Measurements from ENCODE around the gene LPO.

LPO gene

DNA sequence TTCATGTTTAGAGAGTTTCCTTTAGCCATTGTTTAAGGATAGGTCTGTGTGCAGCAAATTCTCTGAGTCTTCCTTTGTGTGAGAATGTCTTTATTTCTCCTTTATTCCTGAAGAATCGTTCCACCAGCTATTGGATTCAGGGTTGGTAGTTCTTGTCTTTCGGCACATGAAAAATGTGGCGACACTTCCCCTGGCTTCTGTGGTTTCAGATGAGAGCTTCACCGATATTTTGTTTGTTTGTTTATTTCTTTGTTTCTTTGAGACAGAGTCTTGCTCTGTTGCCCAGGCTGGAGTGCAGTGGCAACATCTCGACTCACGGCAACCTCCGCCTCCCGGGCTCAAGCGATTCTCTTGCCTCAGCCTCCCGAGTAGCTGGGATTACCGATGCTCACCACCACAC lies 23.8 kb downstream of the LPO start:
- no peak for DNase-seq (ENCODE audit: low read depth, low spot score)

DNA sequence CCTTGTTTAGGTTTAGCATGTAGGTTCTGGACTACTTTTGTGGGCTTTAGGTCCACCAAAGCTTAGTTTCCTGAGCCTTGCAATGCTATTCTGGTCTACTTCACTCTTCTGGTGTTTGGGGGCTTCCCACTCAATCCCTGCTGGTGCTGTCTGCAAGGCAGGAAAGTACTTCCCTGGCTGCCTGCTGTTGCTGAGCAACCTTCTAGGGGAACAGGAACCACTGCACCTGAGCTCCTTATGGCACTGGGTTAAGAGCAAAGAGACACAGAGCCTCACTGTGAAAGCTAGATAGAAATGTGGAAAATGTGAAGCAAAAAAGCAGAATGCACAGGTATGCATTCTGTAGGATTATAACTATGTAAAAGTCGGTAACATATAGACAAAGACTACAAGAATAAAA lies 25.4 kb downstream of the LPO start:
- no peak for DNase-seq (ENCODE audit: low read depth, low spot score)

DNA sequence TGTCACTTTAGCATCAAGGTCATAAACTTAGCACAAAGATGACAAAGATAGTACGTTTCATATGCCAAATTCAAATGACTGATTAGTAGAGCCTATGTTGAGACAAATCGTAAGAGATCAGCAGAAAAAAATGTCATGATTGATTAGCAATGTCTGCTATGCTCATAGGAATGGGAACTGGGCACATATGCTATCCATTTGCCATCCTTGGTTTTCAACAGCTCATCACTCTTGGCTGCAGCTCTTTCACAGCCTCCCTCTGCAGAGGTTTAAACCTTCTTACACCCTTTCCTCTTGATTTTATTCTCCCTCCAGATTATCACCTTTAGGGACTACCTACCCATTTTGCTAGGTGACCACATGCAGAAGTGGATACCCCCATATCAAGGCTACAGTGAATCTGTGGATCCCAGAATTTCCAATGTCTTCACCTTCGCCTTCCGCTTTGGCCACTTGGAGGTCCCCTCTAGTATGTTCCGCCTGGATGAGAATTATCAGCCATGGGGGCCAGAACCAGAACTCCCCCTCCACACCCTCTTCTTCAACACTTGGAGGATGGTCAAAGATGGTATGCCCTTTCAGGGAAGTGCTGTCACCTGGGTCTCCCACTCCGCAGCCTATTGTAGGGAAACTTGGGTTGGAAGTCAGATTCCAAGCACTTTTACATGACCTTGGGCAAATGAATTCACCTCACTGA lies 26.2 kb downstream of the LPO start:
- DNase-seq (ENCODE audit: low read depth, low spot score): no peak

DNA sequence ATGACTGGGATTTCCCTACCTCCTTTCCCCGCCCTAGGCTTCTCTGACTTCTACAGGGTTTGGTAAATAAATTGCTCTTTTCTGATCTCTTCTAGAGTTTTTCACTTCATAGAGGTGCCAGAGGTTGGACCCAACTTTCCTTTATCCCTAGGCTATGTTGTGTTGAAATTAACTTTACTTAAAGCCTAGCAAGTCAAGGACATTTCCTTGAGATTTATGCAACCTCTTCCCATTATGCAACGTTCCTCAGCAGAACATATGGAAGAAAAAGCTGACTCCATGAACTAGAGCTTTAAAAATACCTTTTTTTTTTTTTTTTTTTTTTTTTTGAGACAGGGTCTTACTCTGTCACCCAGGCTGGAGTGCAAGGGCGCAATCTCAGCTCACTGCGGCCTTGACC lies 26.9 kb downstream of the LPO start:
- no peak for DNase-seq (ENCODE audit: low read depth, low spot score)

GRCh38 chr17:58265902-58266875 lies 27.8 kb downstream of the LPO start:
- DNase-seq (ENCODE audit: low read depth, low spot score): no peak

DNA sequence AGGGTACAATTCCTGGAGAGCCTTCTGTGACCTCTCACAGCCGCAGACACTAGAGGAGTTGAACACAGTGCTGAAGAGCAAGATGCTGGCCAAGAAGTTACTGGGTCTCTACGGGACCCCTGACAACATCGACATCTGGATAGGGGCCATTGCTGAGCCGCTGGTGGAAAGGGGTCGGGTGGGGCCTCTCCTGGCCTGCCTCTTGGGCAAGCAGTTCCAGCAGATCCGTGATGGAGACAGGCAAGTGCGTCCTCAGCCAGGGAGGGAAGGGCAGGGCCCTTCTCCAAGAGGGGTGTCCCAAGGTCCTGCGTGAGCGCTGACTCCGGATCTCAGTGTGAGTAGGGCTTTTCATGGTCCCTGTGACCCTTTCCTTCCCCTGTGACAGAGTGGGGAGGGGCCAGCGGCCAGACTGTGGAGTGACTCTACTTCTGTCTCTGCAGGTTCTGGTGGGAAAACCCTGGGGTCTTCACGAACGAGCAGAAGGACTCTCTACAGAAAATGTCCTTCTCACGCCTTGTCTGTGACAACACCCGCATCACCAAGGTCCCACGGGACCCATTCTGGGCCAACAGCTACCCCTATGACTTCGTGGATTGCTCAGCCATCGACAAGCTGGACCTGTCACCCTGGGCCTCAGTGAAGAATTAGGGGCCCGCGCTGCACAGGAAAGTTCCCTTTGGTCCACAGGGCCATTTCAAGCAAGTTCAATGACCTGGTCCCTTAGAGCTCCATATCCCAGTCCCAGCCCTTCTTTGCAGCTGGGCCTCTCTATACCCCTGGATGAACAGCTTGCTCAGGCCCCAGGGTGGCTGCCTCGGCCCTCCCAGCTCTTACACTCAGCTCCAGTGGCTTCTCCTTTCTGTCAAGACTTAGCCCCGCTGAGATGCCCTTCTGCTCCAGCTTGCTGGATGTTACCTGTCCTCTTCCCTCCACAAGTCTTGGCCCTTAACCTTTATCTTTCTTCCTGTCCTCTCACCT lies 29.3 kb downstream of the LPO start:
- no peak for DNase-seq (ENCODE audit: low read depth, low spot score)

DNA sequence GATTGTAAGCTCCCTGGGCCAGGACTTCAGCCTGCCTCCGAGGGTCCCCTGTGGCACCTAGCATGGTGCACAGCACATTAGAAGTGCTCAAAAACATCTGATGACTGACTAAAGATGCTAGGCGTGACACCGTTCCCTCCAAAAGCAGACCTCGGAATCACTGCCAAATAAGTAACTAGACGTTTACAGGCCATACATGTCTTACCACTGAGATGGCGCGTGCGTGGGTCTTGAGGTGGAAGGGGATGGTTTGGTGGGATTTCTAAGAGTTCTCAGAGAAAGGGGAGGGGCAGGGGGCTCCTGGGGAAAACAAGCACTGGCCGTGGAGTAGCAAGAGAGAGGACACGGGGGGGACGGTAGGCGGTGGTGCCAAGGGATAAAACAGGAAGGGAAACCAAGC lies 29.9 kb downstream of the LPO start:
- DNase-seq (ENCODE audit: low read depth, low spot score): no peak

- no peak for DNase-seq (ENCODE audit: low read depth, low spot score)
Measured at GRCh38 chr17:58268774-58269556, 30.6 kb downstream of the LPO start.

GRCh38 chr17:58269557-58270291 lies 31.3 kb downstream of the LPO start:
- no peak for DNase-seq (ENCODE audit: low read depth, low spot score)

GRCh38 chr17:58270476-58271215 lies 32.3 kb downstream of the LPO start:
- DNase-seq (ENCODE audit: low read depth, low spot score): no peak

DNA sequence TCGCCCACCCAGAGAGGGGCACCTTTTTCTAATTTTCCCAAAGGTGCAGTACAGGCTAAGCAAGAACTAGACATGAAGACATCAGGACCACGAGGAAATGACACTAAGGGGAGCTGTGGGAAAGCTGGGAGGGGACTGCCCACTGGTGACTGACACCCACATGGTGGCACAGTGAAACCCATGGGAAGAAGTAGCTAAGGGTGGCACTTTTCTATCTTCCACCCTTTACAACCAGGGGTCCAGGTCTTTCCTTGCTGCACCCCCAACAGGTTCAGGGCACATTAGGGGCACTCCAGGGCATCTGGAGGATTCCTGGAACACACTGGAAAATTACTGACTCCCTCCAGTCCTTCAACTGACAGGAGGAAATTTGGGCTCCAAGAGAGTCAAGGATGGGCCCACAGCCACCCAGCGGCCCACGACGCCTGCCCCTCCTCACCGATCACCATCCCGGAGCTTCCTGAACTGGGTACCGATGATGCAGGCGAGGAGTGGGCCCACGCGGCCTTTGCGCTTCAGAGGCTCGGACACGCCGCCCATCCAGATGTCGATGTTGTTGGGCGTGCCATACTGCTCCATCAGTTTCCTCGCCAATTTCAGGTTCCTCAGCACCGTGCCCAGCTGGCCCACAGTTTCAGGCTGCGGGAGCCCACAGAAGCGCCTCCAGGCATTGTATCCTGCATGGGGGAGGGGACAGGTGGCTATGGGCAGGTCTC lies 33.0 kb downstream of the LPO start:
- DNase-seq (ENCODE audit: low read depth, low spot score): no peak

GRCh38 chr17:58272367-58273280 lies 34.2 kb downstream of the LPO start:
- no peak for DNase-seq (ENCODE audit: low read depth, low spot score)

DNA sequence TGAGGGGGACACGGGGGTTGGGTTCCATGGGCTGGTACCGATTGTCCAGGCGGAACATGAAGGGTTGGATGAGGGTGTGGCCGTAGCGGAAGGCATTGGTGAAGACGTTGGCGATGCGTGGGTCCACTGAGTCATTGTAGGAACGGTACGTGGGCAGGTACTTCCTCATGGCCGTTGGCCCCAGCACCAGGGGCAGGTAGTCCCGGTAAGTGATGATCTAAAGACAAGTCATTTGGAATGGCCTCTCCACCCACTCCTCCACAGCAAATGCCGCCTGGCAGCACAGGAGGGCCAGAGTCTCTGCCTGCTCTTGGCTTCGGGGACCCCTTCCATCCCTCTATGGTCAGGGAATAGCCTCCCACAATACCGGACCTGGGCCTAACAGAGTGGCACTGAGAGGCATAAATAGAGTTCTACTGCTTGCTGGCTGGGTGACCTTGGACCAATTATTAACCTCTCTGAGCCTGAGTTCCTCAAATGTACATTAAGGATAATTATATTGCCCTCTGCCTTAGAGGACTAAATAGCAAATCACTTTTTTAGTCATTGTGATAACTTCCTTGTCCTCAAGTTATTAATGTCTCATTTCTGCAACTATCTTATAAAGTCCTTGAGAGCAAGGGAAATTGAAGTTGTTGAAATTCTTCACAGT lies 35.2 kb downstream of the LPO start:
- no peak for DNase-seq (ENCODE audit: low read depth, low spot score)

DNA sequence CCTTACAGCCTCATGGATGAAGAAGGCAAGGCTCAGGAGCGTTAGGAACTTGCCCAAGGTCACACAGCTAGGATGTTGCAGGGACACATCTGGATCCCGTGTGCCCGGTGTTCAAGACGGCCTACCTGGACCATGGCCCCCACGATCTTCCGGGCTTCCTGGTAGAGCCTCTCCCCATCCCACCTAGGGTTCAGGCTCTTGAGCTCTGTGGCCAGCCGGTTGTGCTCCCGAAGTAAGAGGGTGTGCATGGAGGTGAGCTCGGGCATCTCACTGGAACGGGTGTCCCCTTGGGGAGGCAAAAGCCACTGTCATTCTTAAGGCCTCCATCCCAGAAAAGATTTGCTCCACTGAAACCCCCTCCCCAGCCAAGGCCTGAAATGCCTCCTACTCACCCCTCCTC lies 37.0 kb downstream of the LPO start:
- no peak for DNase-seq (ENCODE audit: low read depth, low spot score)

DNA sequence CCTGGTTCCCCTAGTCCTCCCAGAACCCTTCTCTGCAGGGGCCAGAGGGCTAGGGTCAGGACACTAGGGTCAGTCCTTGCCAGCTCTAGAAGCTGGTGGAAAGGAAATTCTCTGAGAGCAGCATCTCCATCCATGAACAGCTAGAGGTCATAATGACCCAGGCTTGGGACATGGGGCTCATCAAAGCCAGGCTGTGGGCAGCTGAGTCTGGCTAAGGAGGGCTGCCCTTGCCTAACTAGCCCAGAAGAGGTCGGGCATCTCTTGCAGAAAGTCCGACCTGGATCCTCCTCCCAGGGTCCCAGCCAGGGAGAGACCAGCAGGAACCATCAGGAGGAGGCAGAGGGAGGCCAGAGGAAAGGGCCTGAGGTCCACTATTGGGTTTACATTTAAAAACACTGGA lies 38.0 kb downstream of the LPO start:
- no peak for DNase-seq (ENCODE audit: low read depth, low spot score)

GRCh38 chr17:58277107-58277801 lies 38.9 kb downstream of the LPO start:
- DNase-seq (ENCODE audit: low read depth, low spot score): no peak

Data from activated CD4-positive, CD25-positive, alpha-beta regulatory T cell treated with anti-CD3 and anti-CD28 coated beads, Interleukin-2, amount 50 U/mL, for 16 hours (primary cell).